K562 (cell line): ENCODE results near the gene IFFO2. TPM values are rescaled to one million over a fixed set of nuclear protein-coding genes. Genes with fewer than 3 reads are reported as not detected.

Experiments used
- ATAC-seq: fragments of 200-7000 bp; cut with Tn5 transposase; 3 replicates; pipeline ENCODE4 v1.9.1; 2020; ENCODE audit warnings: moderate library complexity
- BruUV-seq: library from RNA; stranded (reverse); fragments of 400-500 nt; replicated peaks from 2 replicates; lab custom pipeline; 2021; lab: Mats Ljungman, UMichigan
- CTCF ChIA-PET: fragments of 300-600 bp; formaldehyde crosslinking; extraction: SDS; loops from one replicate; lab custom pipeline; 2021; ENCODE audit warnings: low intra/inter-chr PET ratio; lab: Yijun Ruan, JAX
- POLR2A ChIA-PET: fragments of 300-600, 350-650 bp; sonication (Branson Sonifier 250); formaldehyde crosslinking; extraction: SDS; loops from one replicate; lab custom pipeline; 2021; ENCODE audit warnings: antibody characterized with exemption, inconsistent platforms; lab: Yijun Ruan, JAX
- DNase-seq, 4 experiments: peaks; one replicate each; pipeline versions ENCODE4 v3.0.0 to v3.0.0-alpha.2; 2011 to 2018; ENCODE audit warnings: low spot score in 3 of 4, mixed read lengths in 3 of 4; ENCODE audit errors: extremely low read depth in 1 of 4
- FAIRE-seq: peaks from 2 replicates; lab custom pipeline; 2011; peaks lifted over from hg19 to GRCh38; lab: Jason Lieb, UNC
- H2AFZ ChIP-seq: 2 replicates; pipeline ENCODE4 v1.6.0; 2011; ENCODE audit warnings: low read depth, low read length, control low read depth, inconsistent platforms
- H3K27ac ChIP-seq: fragments of 200-600 bp; 3 replicates; pipeline ENCODE4 v1.8.0; 2011; ENCODE audit warnings: low read depth, mild to moderate bottlenecking, control low read depth, inconsistent platforms, low read length, moderate library complexity, mixed read lengths; ENCODE audit errors: extremely low read depth
- H3K27me3 ChIP-seq, 2 experiments: fragments of 300-600 bp in 1 of 2; 2 replicates in 1 of 2; 3 replicates in 1 of 2; pipeline versions ENCODE4 v1.6.0 to v1.8.0; 2011; ENCODE audit warnings: inconsistent platforms in 2 of 2, low read length in 2 of 2, mild to moderate bottlenecking in 1 of 2, mixed read lengths in 1 of 2, moderate library complexity in 1 of 2; ENCODE audit not compliant: control insufficient read depth in 2 of 2, insufficient read depth in 2 of 2
- H3K36me3 ChIP-seq: fragments of 300-600 bp; 3 replicates; pipeline ENCODE4 v1.8.0; 2011; ENCODE audit warnings: mild to moderate bottlenecking, low read length, inconsistent platforms; ENCODE audit not compliant: control insufficient read depth, insufficient read depth
- H3K4me1 ChIP-seq, 2 experiments: fragments of 200-600 bp in 1 of 2; replicated peaks in 1 of 2; 2 replicates in 1 of 2; 3 replicates in 1 of 2; pipeline versions ENCODE4 v1.5.1 to v1.8.0; 2011; ENCODE audit warnings: inconsistent platforms in 2 of 2, low read length in 2 of 2, mild to moderate bottlenecking in 1 of 2, mixed read lengths in 1 of 2, moderate library complexity in 1 of 2; ENCODE audit not compliant: control insufficient read depth in 2 of 2, insufficient read depth in 2 of 2
- H3K4me2 ChIP-seq: 2 replicates; pipeline ENCODE4 v1.6.1; 2011; ENCODE audit warnings: low read length, control low read depth, inconsistent platforms, mixed read lengths; ENCODE audit not compliant: insufficient read depth
- H3K4me3 ChIP-seq: fragments of 200-600 bp; sonication (generic), shearing (Covaris generic); 2 replicates; pipeline ENCODE4 v1.5.1; 2016; ENCODE audit warnings: control low read depth, inconsistent platforms
- H3K79me2 ChIP-seq: fragments of 200-600 bp; 3 replicates; pipeline ENCODE4 v1.8.0; 2011; ENCODE audit warnings: low read length, inconsistent platforms; ENCODE audit not compliant: control insufficient read depth, insufficient read depth
- H3K9ac ChIP-seq, 2 experiments: 2 replicates each; pipeline versions ENCODE4 v1.6.0 to v1.6.1; 2011; ENCODE audit warnings: low read depth in 2 of 2, low read length in 2 of 2, control low read depth in 1 of 2, inconsistent platforms in 1 of 2, mild to moderate bottlenecking in 1 of 2, mixed read lengths in 1 of 2; ENCODE audit not compliant: insufficient read depth in 1 of 2
- H3K9me1 ChIP-seq: one replicate; pipeline ENCODE4 v1.6.0; 2011; ENCODE audit warnings: inconsistent platforms, mild to moderate bottlenecking, low read length, moderate library complexity; ENCODE audit not compliant: control insufficient read depth, insufficient read depth
- H3K9me3 ChIP-seq: replicated peaks from 2 replicates; pipeline ENCODE4 v1.5.1; 2011; ENCODE audit warnings: low read depth, low read length, inconsistent platforms; ENCODE audit not compliant: control insufficient read depth, insufficient read depth
- H4K20me1 ChIP-seq: replicated peaks from 2 replicates; pipeline ENCODE4 v1.6.1; 2011; ENCODE audit warnings: low read length, inconsistent platforms, mixed read lengths; ENCODE audit not compliant: control insufficient read depth, insufficient read depth
- IRF9 ChIP-seq: fragments of 450-650 bp; IDR thresholded peaks from 2 replicates; pipeline ENCODE4 v1.6.1; 2016; ENCODE audit warnings: missing biosample characterization, missing genetic modification characterization
- KDM5B ChIP-seq: fragments of 200-600 bp; sonication (generic); IDR thresholded peaks from 2 replicates; pipeline ENCODE4 v1.6.1; 2012; ENCODE audit warnings: low read depth, mild to moderate bottlenecking, moderate library complexity, low read length, control low read depth, inconsistent platforms; ENCODE audit not compliant: insufficient replicate concordance
- LCOR ChIP-seq: sonication (generic); formaldehyde crosslinking; IDR thresholded peaks from 2 replicates; pipeline ENCODE4 v1.8.0; 2022; ENCODE audit warnings: mild to moderate bottlenecking, missing genetic modification reagents
- MIER1 ChIP-seq: fragments of 450-650 bp; IDR thresholded peaks from 2 replicates; pipeline ENCODE4 v1.6.1; 2016; ENCODE audit warnings: antibody characterized with exemption, mild to moderate bottlenecking, low read depth
- NFE2 ChIP-seq: IDR thresholded peaks from 2 replicates; pipeline ENCODE4 v1.6.1; 2014; ENCODE audit warnings: antibody characterized with exemption, low read depth
- NFXL1 ChIP-seq: fragments of 450-650 bp; formaldehyde crosslinking; IDR thresholded peaks from 2 replicates; pipeline ENCODE4 v1.4.0; 2021; ENCODE audit warnings: mild to moderate bottlenecking
- SIRT6 ChIP-seq: IDR thresholded peaks from one replicate; pipeline ENCODE4 v1.6.1; 2012; ENCODE audit warnings: low read depth, mild to moderate bottlenecking, control low read depth, inconsistent platforms, low read length, moderate library complexity
- SNRNP70 ChIP-seq: fragments of 200-400 bp; formaldehyde crosslinking; optimal IDR thresholded peaks from 2 replicates; pipeline ENCODE3; 2017; ENCODE audit warnings: low read depth, low read length
- TAL1 ChIP-seq: fragments of 450-650 bp; IDR thresholded peaks from 2 replicates; pipeline ENCODE4 v1.6.1; 2016; ENCODE audit warnings: mild to moderate bottlenecking
- TEAD4 ChIP-seq, 2 experiments: sonication (generic) in 1 of 2; formaldehyde crosslinking in 1 of 2; IDR thresholded peaks; 2 replicates each; pipeline versions ENCODE4 v1.6.1 to v1.8.0; 2012 to 2022; ENCODE audit warnings: borderline replicate concordance in 1 of 2, inconsistent platforms in 1 of 2, low read length in 1 of 2, mild to moderate bottlenecking in 1 of 2, missing genetic modification reagents in 1 of 2
- TFAM ChIP-seq: fragments of 250-450 bp; sonication (Bioruptor Pico); conservative IDR thresholded peaks from 2 replicates; pipeline ENCODE4 v1.5.0; 2021; ENCODE audit warnings: mild to moderate bottlenecking, moderate library complexity
- ZNF384 ChIP-seq: IDR thresholded peaks from 2 replicates; pipeline ENCODE4 v1.6.1; 2012; ENCODE audit warnings: low read depth, low read length, improper control_type of control experiment
- ZNF507 ChIP-seq: conservative IDR thresholded peaks from 2 replicates; pipeline ENCODE4 v1.6.1; 2017; ENCODE audit warnings: missing genetic modification characterization, missing compliant biosample characterization
- WGBS: fragments of 100-300 bp; shearing (Covaris generic); methylation state at CpG from one replicate; pipeline ENCODE4 v1.1.6; 2016; ENCODE audit warnings: low coverage, mixed read lengths; ENCODE audit not compliant: insufficient coverage; ENCODE audit errors: missing lambda C conversion rate; 5-methylcytosine and 5-hydroxymethylcytosine counted together
- in situ Hi-C: fragments of 300-500 bp; cut with MboI; formaldehyde crosslinking; loops from 4 replicates; pipeline ENCODE4 v1.15.0; 2018; ENCODE audit warnings: inconsistent platforms, mixed read lengths
- intact Hi-C: fragments of 100-400 bp; cut with micrococcal nuclease; formaldehyde crosslinking; loops from 2 replicates; pipeline ENCODE4 v1.14.2; 2022
- polyA plus RNA-seq, 8 experiments: library from polyadenylated mRNA; depleted of rRNA in 4 of 8; stranded (reverse) in 5 of 8; unstranded in 3 of 8; fragments of >200 nt; fragmentation: Nextera tagmentation in 2 of 8; fragmentation: Illumina TruSeq in 1 of 8; extraction: Ambion mirVana in 2 of 8; extraction: Trizol in 1 of 8; gene quantifications; 2 replicates each; pipeline versions ENCODE4 v1.2.1 to v1.2.3, GENCODE V29; 2011 to 2014; ENCODE audit warnings: inconsistent platforms in 1 of 8, missing spikeins in 1 of 8
- total RNA-seq, 7 experiments: library from RNA; depleted of rRNA in 6 of 7; stranded (reverse); fragments of >200 nt in 6 of 7; fragmentation: Illumina TruSeq in 2 of 7; extraction: Trizol in 2 of 7; gene quantifications; 2 replicates each; pipeline versions ENCODE4 v1.2.1 to v1.2.3, GENCODE V29; 2011 to 2021; ENCODE audit warnings: low replicate concordance in 1 of 7
- TF ChIP-seq, protein P1 (sequence below): fragments of 450-650 bp; IDR thresholded peaks from 2 replicates; pipeline ENCODE4 v1.6.1; 2016; ENCODE audit warnings: low read depth, mild to moderate bottlenecking, moderate library complexity

Gene IFFO2
- total and polyA plus RNA-seq, 9 of the 15 experiments (the other 6 are each of a cell fraction or from before 2014, with no cell fraction given), result 0.15 to 1.0 (median 0.44) TPM; not detected in 2

- TF ChIP-seq MIER1 (no peak), TAL1 (no peak), SNRNP70 (no peak), KDM5B (no peak), LCOR (CRISPR knock-in tag) (no peak), NFE2 (no peak), TEAD4 (IDR thresholded peaks at IDR 0.05; ENCODE audit: low read length) (no peak), TEAD4 (CRISPR knock-in tag; IDR thresholded peaks at IDR 0.05; ENCODE audit: borderline replicate concordance) (no peak), TFAM (no peak), NFXL1 (CRISPR knock-in tag) (no peak), ZNF384 (no peak), IRF9 (no peak), ZNF507 (tag) (no peak), SIRT6 (no peak)
- TF ChIP-seq, protein P1, sequence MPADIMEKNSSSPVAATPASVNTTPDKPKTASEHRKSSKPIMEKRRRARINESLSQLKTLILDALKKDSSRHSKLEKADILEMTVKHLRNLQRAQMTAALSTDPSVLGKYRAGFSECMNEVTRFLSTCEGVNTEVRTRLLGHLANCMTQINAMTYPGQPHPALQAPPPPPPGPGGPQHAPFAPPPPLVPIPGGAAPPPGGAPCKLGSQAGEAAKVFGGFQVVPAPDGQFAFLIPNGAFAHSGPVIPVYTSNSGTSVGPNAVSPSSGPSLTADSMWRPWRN, result no peak
- DNase-seq (no peak), FAIRE-seq (no peak), ATAC-seq (no peak)
- H3K36me3 ChIP-seq, result no peaks in the 10 kb centered on the region
- H3K27me3 ChIP-seq, result peaks cover 20 to 82% of the 10 kb centered on the region in 2 experiments
- intact Hi-C loops (no loop called here), in situ Hi-C loops (no loop called here)
- no peak overlapping the region for H3K4me3 ChIP-seq
- H3K4me2 ChIP-seq, result no peak overlapping the region
- H3K79me2 ChIP-seq, result no peaks in the 10 kb centered on the region
- H2AFZ ChIP-seq, result no peak overlapping the region
- ChIA-PET POLR2A (interaction anchor here (0.6 kb wide), 1 partner anchor 482 kb away, joined by 3 read pairs; no protein-coding TSS in a partner anchor), CTCF (no interaction called here)
- no peak overlapping the region for H3K9ac ChIP-seq
- WGBS, result 10% methylated on average over 8 of the region's 8 CpGs
- peaks cover 13% of the 10 kb centered on the region; the same call in 1 of the 2 replicates for H4K20me1 ChIP-seq
- H3K27ac ChIP-seq, result no peak overlapping the region
- no peaks in the 10 kb centered on the region for H3K9me3 ChIP-seq
- no peaks in the 10 kb centered on the region for H3K9me1 ChIP-seq
- peaks cover 19 to 20% of the 10 kb centered on the region in 2 experiments; a peak in 4 of 5 replicates for H3K4me1 ChIP-seq
- BruUV-seq, result no TSS peak
Measured at GRCh38 chr1:18928406-18928805, 28.1 kb downstream of the IFFO2 start.
